DMS 273 (cell line): ENCODE data around the gene PCED1B.
"Not testable (repeated sequence)": the region's sequence is repeated elsewhere in the genome, so short reads cannot be mapped to it uniquely, and the experiment has no call there.

Source experiments
- DNase-seq: peaks from one replicate; lab custom pipeline; 2025; ENCODE audit not compliant: unreplicated experiment; lab: John Stamatoyannopoulos, UW

Gene PCED1B

GRCh38 chr12:47164116-47164515 lies 84.7 kb downstream of the PCED1B start:
- no peak for DNase-seq

- DNase-seq = no peak
These were observed 85.5 kb downstream of the PCED1B start for GRCh38 chr12:47164724-47165439.

GRCh38 chr12:47165934-47166333 lies 86.5 kb downstream of the PCED1B start:
- DNase-seq = no peak

- no peak for DNase-seq
These were observed 86.9 kb downstream of the PCED1B start for GRCh38 chr12:47166365-47166764.

GRCh38 chr12:47170281-47170680 lies 90.9 kb downstream of the PCED1B start:
- DNase-seq = not testable (repeated sequence)

- no peak for DNase-seq
These were observed 98.6 kb downstream of the PCED1B start for GRCh38 chr12:47178014-47178413.

- DNase-seq = not testable (repeated sequence)
These were observed 102.9 kb downstream of the PCED1B start for GRCh38 chr12:47182164-47182938.

GRCh38 chr12:47184229-47184628 lies 104.8 kb downstream of the PCED1B start:
- peak; percentile 82 for DNase-seq

GRCh38 chr12:47184813-47185212 lies 105.4 kb downstream of the PCED1B start:
- DNase-seq = peak; percentile 9

- DNase-seq = no peak
These were observed 106.8 kb downstream of the PCED1B start for GRCh38 chr12:47186246-47186645.

GRCh38 chr12:47188576-47189441 lies 109.4 kb downstream of the PCED1B start:
- peak; percentile 6 for DNase-seq

GRCh38 chr12:47189728-47190127 lies 110.3 kb downstream of the PCED1B start:
- no peak for DNase-seq

GRCh38 chr12:47190271-47190750 lies 110.9 kb downstream of the PCED1B start:
- no peak for DNase-seq

- DNase-seq = no peak
These were observed 111.5 kb downstream of the PCED1B start for GRCh38 chr12:47190905-47191304.

- no peak for DNase-seq
These were observed 112.6 kb downstream of the PCED1B start for GRCh38 chr12:47192051-47192450.

GRCh38 chr12:47193066-47193465 lies 113.6 kb downstream of the PCED1B start:
- DNase-seq = no peak

- peak; percentile 14 for DNase-seq
These were observed 115.1 kb downstream of the PCED1B start for GRCh38 chr12:47194501-47194900.

- no peak for DNase-seq
These were observed 121.0 kb downstream of the PCED1B start for GRCh38 chr12:47200446-47200845.

- not testable (repeated sequence) for DNase-seq
These were observed 121.8 kb downstream of the PCED1B start for GRCh38 chr12:47201190-47201589.

GRCh38 chr12:47202176-47202575 lies 122.8 kb downstream of the PCED1B start:
- DNase-seq = peak; percentile 27
